GM12878 (cell line): ENCODE measurements around the gene COQ3. TPM values are rescaled to one million over a fixed set of nuclear protein-coding genes. Genes with fewer than 3 reads are reported as not detected.
A peak's percentile ranks its signal among the peaks of the same experiment; 100 is the strongest.

ENCODE experiments used
- BMI1 ChIP-seq: fragments of 450-650 bp; IDR thresholded peaks from 2 replicates; pipeline ENCODE4 v1.6.1; 2016; ENCODE audit warnings: mild to moderate bottlenecking, moderate library complexity, borderline replicate concordance
- FOS ChIP-seq: IDR thresholded peaks from 3 replicates; pipeline ENCODE4 v1.6.1; 2011; ENCODE audit warnings: borderline replicate concordance; ENCODE audit not compliant: insufficient read length; ENCODE audit errors: extremely low read depth
- HDGF ChIP-seq: fragments of 450-650 bp; IDR thresholded peaks from 2 replicates; pipeline ENCODE4 v1.6.1; 2016; ENCODE audit warnings: antibody characterized with exemption
- JUNB ChIP-seq: IDR thresholded peaks from 2 replicates; pipeline ENCODE4 v1.6.1; 2016; ENCODE audit warnings: antibody characterized with exemption, mild to moderate bottlenecking
- MTA2 ChIP-seq: fragments of 450-650 bp; IDR thresholded peaks from 2 replicates; pipeline ENCODE4 v1.6.1; 2016; ENCODE audit warnings: low read depth, mild to moderate bottlenecking, moderate library complexity
- NFIC ChIP-seq: IDR thresholded peaks from 2 replicates; pipeline ENCODE4 v1.6.1; 2012; ENCODE audit warnings: low read depth, mild to moderate bottlenecking, inconsistent platforms, low read length, moderate library complexity
- NR2C1 ChIP-seq: fragments of 450-650 bp; IDR thresholded peaks from 2 replicates; pipeline ENCODE4 v1.6.1; 2017; ENCODE audit warnings: antibody characterized with exemption, mild to moderate bottlenecking, moderate library complexity
- RBBP5 ChIP-seq: fragments of 200-600 bp; sonication (generic); conservative IDR thresholded peaks from 2 replicates; pipeline ENCODE4 v1.6.1; 2016
- SREBF2 ChIP-seq: IDR thresholded peaks from 2 replicates; pipeline ENCODE4 v1.6.1; 2012; ENCODE audit warnings: mild to moderate bottlenecking, low read length
- ZBED1 ChIP-seq: IDR thresholded peaks from 2 replicates; pipeline ENCODE4 v1.6.1; 2016; ENCODE audit warnings: borderline replicate concordance
- ZNF217 ChIP-seq: fragments of 450-650 bp; IDR thresholded peaks from 2 replicates; pipeline ENCODE4 v1.6.1; 2017; ENCODE audit warnings: antibody characterized with exemption, mild to moderate bottlenecking
- polyA plus RNA-seq, 11 experiments: library from polyadenylated mRNA; depleted of rRNA in 4 of 11; unstranded in 6 of 11; stranded (reverse) in 5 of 11; fragments of >200 nt; fragmentation: Nextera tagmentation in 4 of 11; fragmentation: Illumina TruSeq in 1 of 11; extraction: Ambion mirVana in 4 of 11; extraction: Trizol in 1 of 11; gene quantifications; 1 replicate in 1 of 11; 2 replicates in 10 of 11; pipeline versions ENCODE4 v1.2.1 to v1.2.3, GENCODE V29; 2011 to 2016; ENCODE audit warnings: inconsistent platforms in 2 of 11, missing spikeins in 2 of 11, low read depth in 1 of 11
- total RNA-seq, 4 experiments: library from RNA; depleted of rRNA in 3 of 4; stranded (reverse); fragments of >200 nt in 3 of 4; fragmentation: Illumina TruSeq in 1 of 4; extraction: Trizol in 1 of 4; gene quantifications; 2 replicates each; pipeline versions ENCODE4 v1.2.1 to v1.2.3, GENCODE V29; 2013 to 2021
- TF ChIP-seq, protein P1 (sequence below): fragments of 450-650 bp; IDR thresholded peaks from 2 replicates; pipeline ENCODE4 v1.6.1; 2017; ENCODE audit warnings: antibody characterized with exemption, mild to moderate bottlenecking, moderate library complexity
- TF ChIP-seq, protein P2 (sequence below): IDR thresholded peaks from 2 replicates; pipeline ENCODE4 v1.6.1; 2011; ENCODE audit warnings: low read depth, mild to moderate bottlenecking, low read length, moderate library complexity, borderline replicate concordance; ENCODE audit errors: extremely low read depth
- TF ChIP-seq, protein P3 (sequence below): fragments of 450-650 bp; IDR thresholded peaks from 2 replicates; pipeline ENCODE4 v1.6.1; 2017; ENCODE audit warnings: mild to moderate bottlenecking, low read depth, inconsistent platforms; ENCODE audit not compliant: poor library complexity, severe bottlenecking
- TF ChIP-seq, protein P4 (sequence below): fragments of 450-650 bp; IDR thresholded peaks from 2 replicates; pipeline ENCODE4 v1.6.1; 2018; ENCODE audit warnings: borderline replicate concordance, mild to moderate bottlenecking; ENCODE audit not compliant: partially characterized antibody
- TF ChIP-seq, protein P5 (sequence below): IDR thresholded peaks from 2 replicates; pipeline ENCODE4 v1.6.1; 2012; ENCODE audit warnings: low read length, inconsistent platforms
- TF ChIP-seq, protein P6 (sequence below): IDR thresholded peaks from 2 replicates; pipeline ENCODE4 v1.6.1; 2011; ENCODE audit warnings: borderline replicate concordance, low read depth, mild to moderate bottlenecking, moderate library complexity, mixed read lengths, low read length; ENCODE audit not compliant: insufficient read depth; ENCODE audit errors: extremely low read length

COQ3 gene
- total and polyA plus RNA-seq, 10 of the 15 experiments (the other 5 are each of a cell fraction or from before 2014, with no cell fraction given): 9.3 to 50.6 (median 16.0) TPM

DNA sequence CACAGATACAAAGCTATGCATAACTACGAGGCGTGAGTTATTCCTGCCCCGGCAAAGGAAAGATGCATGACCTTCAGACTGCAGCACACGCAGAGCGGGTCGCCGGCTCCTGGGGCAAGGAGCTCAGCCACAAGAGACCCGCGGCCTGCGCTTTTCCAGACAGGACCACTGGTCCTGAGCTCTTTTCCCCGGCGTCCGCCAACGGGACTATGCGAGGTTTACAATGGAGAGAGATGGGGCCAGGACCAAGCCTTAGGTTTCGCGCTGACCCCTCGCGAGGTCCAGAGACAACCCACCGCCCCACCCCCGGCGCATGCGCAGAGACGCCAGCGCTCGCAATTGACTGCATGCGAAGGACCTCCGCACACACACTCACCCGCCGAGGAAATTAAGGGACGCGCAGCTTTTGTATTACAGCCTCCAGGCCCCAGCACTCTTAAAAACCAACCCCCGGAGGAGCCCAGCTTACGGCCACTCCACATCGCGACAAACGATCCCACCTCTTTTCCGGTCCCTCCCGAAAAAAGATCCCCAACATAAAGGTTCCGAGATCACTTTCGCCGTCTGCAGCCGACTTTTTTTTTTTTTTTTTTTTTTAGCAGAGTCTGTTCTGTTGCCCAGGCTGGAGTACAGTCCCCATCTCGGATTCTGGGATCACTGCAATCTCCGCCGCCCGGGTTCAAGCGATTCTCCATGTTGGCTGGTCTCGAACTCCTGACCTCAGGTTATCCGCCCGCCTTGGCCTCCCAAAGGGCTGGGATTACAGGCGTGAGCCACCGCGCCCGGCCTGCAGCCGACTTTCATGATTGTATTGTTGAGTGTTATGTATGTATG lies at the start of gene COQ3 (continued):
- TF ChIP-seq, protein P1, sequence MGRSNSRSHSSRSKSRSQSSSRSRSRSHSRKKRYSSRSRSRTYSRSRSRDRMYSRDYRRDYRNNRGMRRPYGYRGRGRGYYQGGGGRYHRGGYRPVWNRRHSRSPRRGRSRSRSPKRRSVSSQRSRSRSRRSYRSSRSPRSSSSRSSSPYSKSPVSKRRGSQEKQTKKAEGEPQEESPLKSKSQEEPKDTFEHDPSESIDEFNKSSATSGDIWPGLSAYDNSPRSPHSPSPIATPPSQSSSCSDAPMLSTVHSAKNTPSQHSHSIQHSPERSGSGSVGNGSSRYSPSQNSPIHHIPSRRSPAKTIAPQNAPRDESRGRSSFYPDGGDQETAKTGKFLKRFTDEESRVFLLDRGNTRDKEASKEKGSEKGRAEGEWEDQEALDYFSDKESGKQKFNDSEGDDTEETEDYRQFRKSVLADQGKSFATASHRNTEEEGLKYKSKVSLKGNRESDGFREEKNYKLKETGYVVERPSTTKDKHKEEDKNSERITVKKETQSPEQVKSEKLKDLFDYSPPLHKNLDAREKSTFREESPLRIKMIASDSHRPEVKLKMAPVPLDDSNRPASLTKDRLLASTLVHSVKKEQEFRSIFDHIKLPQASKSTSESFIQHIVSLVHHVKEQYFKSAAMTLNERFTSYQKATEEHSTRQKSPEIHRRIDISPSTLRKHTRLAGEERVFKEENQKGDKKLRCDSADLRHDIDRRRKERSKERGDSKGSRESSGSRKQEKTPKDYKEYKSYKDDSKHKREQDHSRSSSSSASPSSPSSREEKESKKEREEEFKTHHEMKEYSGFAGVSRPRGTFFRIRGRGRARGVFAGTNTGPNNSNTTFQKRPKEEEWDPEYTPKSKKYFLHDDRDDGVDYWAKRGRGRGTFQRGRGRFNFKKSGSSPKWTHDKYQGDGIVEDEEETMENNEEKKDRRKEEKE: no peak
- TF ChIP-seq BMI1: no peak; the same call in 1 of the 2 replicates
- no peak for TF ChIP-seq ZNF217
- no peak for TF ChIP-seq FOS
- TF ChIP-seq SREBF2: no peak
- TF ChIP-seq RBBP5: peak; percentile 90; the same call in 1 of the 2 replicates
- TF ChIP-seq, protein P2, sequence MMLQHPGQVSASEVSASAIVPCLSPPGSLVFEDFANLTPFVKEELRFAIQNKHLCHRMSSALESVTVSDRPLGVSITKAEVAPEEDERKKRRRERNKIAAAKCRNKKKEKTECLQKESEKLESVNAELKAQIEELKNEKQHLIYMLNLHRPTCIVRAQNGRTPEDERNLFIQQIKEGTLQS: no peak
- TF ChIP-seq JUNB: no peak
- peak; percentile 46; the same call in 1 of the 2 replicates for TF ChIP-seq NR2C1
- TF ChIP-seq, protein P3, sequence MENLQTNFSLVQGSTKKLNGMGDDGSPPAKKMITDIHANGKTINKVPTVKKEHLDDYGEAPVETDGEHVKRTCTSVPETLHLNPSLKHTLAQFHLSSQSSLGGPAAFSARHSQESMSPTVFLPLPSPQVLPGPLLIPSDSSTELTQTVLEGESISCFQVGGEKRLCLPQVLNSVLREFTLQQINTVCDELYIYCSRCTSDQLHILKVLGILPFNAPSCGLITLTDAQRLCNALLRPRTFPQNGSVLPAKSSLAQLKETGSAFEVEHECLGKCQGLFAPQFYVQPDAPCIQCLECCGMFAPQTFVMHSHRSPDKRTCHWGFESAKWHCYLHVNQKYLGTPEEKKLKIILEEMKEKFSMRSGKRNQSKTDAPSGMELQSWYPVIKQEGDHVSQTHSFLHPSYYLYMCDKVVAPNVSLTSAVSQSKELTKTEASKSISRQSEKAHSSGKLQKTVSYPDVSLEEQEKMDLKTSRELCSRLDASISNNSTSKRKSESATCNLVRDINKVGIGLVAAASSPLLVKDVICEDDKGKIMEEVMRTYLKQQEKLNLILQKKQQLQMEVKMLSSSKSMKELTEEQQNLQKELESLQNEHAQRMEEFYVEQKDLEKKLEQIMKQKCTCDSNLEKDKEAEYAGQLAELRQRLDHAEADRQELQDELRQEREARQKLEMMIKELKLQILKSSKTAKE: no peak
- 0 out of 2 replicates have a peak, but pooled peaks have one; percentile 11 for TF ChIP-seq HDGF
- TF ChIP-seq, protein P4, sequence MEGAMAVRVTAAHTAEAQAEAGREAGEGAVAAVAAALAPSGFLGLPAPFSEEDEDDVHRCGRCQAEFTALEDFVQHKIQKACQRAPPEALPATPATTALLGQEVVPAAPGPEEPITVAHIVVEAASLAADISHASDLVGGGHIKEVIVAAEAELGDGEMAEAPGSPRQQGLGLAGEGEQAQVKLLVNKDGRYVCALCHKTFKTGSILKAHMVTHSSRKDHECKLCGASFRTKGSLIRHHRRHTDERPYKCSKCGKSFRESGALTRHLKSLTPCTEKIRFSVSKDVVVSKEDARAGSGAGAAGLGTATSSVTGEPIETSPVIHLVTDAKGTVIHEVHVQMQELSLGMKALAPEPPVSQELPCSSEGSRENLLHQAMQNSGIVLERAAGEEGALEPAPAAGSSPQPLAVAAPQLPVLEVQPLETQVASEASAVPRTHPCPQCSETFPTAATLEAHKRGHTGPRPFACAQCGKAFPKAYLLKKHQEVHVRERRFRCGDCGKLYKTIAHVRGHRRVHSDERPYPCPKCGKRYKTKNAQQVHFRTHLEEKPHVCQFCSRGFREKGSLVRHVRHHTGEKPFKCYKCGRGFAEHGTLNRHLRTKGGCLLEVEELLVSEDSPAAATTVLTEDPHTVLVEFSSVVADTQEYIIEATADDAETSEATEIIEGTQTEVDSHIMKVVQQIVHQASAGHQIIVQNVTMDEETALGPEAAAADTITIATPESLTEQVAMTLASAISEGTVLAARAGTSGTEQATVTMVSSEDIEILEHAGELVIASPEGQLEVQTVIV: peak; percentile 49
- TF ChIP-seq, protein P5, sequence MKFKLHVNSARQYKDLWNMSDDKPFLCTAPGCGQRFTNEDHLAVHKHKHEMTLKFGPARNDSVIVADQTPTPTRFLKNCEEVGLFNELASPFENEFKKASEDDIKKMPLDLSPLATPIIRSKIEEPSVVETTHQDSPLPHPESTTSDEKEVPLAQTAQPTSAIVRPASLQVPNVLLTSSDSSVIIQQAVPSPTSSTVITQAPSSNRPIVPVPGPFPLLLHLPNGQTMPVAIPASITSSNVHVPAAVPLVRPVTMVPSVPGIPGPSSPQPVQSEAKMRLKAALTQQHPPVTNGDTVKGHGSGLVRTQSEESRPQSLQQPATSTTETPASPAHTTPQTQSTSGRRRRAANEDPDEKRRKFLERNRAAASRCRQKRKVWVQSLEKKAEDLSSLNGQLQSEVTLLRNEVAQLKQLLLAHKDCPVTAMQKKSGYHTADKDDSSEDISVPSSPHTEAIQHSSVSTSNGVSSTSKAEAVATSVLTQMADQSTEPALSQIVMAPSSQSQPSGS: peak; percentile 39; the same call in 1 of the 2 replicates
- 0 out of 2 replicates have a peak, but pooled peaks have one; percentile 11 for TF ChIP-seq NFIC
- no peak for TF ChIP-seq MTA2
- TF ChIP-seq, protein P6, sequence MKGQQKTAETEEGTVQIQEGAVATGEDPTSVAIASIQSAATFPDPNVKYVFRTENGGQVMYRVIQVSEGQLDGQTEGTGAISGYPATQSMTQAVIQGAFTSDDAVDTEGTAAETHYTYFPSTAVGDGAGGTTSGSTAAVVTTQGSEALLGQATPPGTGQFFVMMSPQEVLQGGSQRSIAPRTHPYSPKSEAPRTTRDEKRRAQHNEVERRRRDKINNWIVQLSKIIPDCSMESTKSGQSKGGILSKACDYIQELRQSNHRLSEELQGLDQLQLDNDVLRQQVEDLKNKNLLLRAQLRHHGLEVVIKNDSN: no peak
- TF ChIP-seq ZBED1: peak; percentile 91
